ENCODE results near the gene BCOR.

BCOR gene

GRCh38 chrX:40083120-40083978, 14.4 kb downstream of the BCOR start:
- peak in 1 of 2 experiments; percentile 22 for DNase-seq

- no peak for DNase-seq
Measured at GRCh38 chrX:40082447-40083119, 15.2 kb downstream of the BCOR start.

DNA sequence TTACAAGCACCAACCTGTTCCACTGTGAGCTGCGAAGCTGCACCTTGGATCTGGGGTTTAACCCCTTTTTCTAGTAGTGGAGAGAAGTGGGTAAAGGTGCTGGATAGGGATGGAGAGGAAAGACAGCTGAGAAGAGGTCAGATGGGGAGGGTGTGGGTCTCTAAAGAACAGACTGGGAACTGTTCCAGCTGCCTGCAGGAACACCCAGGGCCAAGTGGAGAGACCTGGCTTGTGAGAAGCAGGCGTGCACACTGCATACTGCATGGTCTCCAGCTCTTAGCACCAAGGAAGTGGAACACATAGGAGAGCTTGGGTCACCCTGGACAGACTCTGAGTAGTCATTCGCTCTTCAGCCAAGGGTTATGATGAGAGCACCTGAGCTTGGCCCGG, 16.1 kb downstream of the BCOR start:
- no peak for DNase-seq

GRCh38 chrX:40080894-40081678, 16.7 kb downstream of the BCOR start:
- no peak for DNase-seq

DNA sequence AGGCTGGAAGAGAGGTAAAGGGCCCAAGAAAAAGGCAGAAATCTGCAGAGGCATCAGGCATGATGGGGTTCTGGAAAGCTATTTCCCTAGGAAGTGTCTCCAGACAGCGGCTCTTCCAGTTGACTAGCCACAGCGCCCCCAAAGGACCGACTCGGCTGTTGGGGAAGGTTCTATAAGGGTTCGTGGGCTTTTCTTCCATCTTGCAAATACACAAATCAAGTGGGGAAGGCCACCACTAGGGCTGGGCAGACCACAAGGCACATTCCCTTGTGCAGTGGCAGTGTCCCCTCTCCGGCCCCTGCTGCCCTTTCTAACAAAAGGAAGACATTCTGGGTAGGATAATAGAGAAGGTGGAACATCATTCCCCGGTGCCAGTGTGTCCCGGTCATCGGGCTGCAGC, 18.2 kb downstream of the BCOR start:
- no peak for DNase-seq

GRCh38 chrX:40078489-40079227, 19.1 kb downstream of the BCOR start:
- no peak for DNase-seq

- no peak for DNase-seq
Measured at GRCh38 chrX:40077906-40078305, 19.9 kb downstream of the BCOR start.

GRCh38 chrX:40076750-40077575, 20.8 kb downstream of the BCOR start:
- DNase-seq: no peak

DNA sequence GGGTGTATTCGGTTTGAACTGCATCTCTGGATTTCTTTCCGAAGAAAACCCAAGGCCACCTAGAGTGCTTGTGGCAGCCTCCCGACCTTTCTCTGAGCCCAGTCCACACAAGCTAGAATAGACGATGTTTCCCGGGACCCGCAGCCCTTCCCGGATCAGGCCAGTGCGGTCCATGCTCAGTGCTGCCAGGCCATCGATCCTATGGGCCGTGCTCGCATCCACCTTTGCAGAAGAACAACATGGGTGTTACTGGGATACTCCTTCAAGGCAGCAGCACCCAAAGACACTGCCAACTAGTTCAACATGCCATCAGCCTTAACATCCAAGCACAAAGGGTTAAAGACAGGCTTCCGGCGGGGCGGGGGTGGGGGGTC, 22.8 kb downstream of the BCOR start:
- DNase-seq: no peak

DNA sequence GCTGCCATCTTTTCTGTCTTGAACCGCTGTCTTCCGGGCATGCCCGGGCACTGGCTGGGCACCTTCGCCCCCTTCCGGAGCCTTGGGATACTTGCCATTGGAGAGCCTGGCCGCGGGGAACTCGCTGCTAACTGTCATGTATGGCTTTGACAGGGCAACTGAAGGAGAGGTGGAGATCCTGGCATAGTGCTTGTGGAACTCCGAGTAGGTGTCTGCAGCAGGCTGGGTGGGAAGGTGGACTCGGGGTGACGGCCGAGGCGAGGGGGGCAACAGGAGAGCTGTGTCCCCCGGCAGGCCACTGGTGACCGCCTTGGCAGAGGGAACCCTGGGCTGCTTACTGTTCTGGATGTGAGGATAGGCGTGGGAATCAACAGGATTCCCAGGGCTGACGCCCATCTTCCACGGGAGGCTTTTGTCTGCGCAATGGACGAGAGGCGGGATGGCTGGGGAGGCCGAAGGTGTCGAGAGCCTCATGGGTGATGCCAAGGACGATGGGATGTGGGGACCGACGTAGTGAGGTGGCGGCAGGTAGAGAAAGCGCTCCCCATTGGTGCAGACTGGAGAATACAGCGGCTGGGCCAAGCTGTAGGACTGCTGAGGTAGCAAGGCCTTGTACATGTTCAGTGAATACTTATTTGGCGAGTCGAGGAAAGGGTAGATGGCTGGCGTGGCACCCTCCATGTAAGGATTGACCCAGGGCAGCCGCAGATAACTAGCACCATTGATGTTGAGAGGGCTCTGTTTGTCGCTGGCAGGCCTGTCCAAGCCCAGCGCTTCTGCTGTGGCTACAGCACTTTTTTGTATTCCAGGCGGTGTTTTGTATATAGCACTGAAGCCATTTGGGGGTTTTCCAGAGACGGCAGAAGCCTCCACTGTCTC, 23.4 kb downstream of the BCOR start:
- no peak for DNase-seq

GRCh38 chrX:40073439-40074054, 24.2 kb downstream of the BCOR start:
- no peak for DNase-seq

GRCh38 chrX:40072246-40072645, 25.5 kb downstream of the BCOR start:
- no peak for DNase-seq

DNA sequence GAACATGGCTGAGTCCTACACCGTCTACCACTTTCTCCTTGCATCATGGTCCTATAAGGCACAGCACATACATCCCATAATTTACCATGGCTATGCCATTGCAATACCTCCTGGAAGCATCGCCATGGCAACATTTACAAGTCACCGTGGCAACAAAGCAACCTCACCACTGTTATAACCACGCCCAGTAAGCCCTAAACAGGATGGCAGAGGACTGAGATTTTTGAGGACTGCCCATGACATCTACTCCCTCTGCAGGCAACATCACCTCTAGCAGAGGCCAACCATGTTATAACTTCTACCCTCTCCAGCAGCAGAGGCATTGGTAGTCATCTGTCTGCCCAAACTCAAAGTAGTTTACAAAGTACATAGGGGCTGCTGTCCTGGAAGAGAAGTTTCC, 29.7 kb downstream of the BCOR start:
- no peak for DNase-seq

DNA sequence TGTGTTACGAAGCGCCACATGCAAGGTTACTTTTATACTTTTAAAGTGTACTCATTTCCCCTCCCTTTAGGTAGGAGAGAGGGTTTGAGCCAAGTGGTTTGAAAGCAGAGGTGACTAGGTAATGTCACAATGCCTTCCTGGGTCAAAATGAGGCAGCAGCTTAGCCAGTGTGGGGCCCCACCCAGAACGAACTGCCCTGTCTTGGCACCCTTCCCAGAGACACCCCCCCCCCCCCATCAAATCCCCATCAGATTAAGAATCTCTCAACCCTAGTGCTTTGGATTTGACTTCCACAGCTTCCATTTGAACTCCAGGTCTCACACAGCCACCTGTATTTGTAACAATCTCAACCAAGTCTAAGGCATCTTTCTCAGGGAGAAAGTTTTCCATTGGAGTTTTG, 31.1 kb downstream of the BCOR start:
- no peak for DNase-seq

DNA sequence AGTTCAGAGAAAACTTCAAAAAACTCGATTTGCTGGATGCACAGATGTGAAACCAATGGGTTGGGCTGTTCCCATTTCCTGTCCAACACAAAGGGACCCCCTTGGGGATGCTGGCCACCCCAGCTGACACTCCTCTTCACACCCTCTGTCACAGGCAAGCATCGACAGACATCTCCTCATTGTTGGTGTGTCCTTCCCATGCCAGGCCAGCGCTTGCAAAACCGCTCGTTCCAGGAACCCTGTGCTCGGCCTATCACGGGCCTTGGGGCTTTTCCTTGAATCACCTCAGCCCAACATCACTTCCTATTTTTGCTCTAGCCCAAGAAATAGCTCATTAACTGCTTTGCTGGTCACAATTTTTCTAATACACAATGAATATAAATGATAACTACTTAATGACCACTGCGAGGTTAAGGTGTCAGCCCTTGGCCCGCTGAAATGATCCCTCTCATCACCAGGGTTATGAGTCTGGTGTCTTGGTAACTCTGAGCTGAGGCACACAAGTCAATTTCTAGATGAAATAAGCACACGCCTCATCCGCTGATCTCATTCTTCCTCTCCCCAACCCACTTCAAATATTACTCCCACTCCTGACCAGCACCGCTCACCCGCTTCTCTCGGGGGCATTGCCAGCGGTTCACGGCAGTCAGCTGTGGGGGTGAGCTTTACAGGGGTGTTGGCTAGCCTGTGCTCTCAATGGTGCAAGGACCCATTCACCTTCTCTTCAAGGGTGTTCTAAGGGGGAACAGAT, 32.3 kb downstream of the BCOR start:
- DNase-seq: peak in 1 of 2 experiments; percentile 19

- DNase-seq: no peak
Measured at GRCh38 chrX:40064055-40064597, 33.6 kb downstream of the BCOR start.

GRCh38 chrX:40063555-40063954, 34.2 kb downstream of the BCOR start:
- no peak for DNase-seq

DNA sequence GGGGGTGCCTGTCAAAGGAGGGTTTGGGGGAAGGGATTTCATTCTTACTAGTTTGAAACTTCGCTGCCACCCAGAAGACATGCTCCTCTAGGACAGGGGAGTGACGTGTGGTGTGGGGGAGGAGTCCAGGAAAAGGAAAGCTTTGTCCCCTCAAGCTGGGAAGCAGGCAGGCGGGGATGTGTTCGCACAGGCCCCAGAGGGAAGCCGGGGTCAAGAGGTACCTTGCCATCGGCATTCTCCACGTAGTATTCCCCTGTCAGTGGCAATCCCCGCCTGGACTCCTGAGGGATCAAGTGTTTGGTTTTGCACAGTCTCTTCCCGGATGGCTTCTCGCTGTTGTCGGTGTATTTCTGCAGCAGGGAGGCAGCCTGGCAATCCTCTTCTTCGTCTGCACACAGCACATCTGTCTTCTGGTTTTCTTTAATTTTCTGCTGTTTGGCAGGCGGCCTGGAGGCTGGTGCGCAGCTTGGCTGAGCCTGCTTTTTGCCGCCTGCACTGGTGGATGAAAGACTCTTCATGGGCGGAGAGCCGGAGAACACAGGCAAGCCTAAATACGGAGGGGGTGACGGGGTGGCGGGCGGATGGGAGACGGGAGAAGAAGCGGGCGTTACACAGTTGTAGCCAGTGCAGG, 35.1 kb downstream of the BCOR start:
- no peak for DNase-seq

All from activated CD4-positive, alpha-beta T cell treated with anti-CD3 and anti-CD28 coated beads, Interleukin-2, amount 50 U/mL, for 48 hours (primary cell).